Right kidney (tissue), 1 donor: ENCODE measurements around the gene PCSK7.
"Not testable (repeated sequence)": the region's sequence is repeated elsewhere in the genome, so short reads cannot be mapped to it uniquely, and the experiment has no call there.

ENCODE experiments used
- DNase-seq: peaks from one replicate; pipeline ENCODE4 v3.0.0-alpha.2; 2016

PCSK7 gene

DNA sequence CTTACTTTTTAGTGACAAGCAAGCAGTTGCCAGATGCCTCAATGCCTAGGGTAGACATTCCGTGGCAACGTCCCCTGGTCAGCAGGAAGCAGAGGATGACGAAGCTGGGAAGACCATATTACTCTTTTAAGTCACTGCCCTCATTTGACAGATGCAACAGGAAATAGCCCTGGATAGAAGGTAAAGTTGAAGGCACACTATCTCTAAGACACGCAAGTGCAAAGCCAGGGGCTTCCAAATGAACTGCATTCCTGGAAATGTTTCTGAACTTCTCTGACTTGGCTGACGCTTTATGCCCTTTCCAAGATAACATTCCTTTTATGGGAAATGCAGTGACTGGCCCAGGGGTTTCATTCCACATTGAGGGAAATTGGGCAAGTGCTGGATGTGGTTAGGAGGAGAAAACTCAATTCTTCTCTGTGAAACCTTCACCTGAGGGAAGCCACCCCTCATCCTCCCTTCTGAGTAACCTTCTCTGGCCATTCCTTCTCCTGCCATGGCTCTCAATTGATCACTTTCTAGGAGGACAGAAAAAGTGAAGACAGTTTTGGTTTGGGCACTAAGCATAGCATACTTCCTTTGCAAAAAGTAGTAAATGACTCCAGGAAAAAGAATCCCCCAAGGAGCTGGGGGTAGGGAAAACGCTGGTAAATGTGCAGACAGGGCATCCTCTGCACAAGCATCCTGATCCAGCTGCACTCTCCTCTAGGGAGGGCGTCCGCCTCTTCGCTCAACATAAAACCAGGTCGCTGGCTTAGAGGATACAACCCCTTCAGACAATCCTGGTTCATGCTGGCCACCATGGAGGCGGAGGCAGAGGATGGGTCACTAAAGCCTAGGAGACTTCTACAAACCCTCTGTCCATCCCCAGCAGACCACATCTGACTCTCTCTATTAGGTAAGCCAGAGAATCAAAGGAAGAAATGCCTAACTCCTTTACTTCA, 14.5 kb downstream of the PCSK7 start:
- no peak for DNase-seq

DNA sequence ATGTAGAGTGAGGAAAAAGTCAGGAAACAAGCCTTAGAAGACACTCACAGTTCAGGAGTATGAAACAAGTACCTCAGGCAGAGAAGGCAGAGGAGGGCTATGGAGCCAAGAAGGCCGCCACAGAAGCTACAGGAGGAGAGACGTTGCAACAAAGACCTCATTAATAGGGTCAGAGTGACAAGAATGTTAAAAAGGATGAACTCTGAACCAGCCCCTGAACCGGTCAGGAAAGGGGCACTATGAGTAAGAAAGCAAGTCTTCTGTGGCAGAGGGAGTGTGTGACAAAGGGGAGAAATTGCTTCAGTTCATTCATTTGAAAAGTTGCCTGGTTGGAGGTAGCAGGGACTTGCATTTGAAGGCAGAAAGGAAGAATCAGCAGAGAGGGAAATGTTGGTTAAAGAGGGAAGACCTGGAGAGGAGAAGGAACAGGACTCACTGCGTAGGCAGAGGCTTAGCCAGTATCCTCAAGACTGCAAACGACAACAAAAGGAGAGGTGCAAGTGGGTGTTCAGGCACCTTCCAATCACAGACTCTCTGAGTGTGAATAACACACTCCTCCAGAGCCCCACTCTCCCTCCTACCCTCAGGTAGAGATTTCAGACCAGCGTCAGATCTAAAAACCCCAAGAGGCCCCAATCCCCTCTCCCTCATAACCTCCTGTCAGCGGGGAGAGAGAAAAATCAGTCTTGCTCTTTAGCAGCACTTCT, 17.3 kb downstream of the PCSK7 start:
- DNase-seq, result no peak

DNA sequence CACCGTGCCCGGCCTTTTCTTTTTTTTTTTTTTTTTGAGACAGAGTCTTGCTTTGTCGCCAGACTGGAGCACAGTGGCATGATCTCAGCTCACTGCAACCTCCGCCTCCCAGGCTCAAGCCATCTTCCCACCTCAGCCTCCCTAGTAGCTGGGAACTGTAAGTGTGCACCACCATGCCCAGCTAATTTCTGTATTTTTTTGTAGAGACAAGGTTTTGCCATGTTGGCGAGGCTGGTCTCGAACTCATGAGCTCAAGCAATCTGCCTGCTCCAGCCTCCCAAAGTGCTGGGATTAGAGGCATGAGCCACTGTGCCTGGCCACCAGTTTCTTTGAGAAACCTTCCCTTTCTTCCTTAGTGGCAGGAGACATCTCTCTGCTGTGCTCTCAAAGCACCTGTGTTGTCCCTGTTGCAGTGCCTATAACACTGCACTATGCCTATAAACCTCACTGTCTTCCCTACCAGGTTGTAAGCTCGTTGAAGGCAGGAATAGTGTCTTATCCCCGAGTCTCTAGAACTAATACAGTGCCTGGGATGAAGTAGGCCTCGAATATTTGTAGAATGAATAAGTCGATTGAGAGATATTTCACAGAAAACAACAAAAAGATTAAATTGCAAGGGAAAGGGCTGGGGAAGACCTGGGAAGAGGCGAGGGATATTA, 19.0 kb downstream of the PCSK7 start:
- no peak for DNase-seq

DNA sequence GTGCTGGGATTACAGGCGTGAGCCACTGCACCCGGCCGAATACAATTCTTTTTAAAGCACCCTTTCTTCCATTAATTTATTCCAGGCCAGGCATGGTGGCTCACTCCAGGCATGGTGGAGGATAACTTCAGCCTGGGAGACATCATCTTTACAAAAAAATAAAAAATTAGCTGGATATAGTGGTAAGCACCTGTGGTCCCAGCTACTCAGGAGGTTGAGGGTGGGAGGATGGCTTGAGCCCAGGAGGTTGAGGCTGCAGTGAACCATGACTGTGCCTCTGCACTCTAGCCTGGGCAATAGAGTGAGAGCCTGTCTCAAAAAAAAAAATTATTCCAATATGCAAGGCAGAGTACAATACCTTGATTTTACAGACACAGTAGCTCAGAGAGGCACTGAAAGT, 21.3 kb downstream of the PCSK7 start:
- DNase-seq, result no peak

DNA sequence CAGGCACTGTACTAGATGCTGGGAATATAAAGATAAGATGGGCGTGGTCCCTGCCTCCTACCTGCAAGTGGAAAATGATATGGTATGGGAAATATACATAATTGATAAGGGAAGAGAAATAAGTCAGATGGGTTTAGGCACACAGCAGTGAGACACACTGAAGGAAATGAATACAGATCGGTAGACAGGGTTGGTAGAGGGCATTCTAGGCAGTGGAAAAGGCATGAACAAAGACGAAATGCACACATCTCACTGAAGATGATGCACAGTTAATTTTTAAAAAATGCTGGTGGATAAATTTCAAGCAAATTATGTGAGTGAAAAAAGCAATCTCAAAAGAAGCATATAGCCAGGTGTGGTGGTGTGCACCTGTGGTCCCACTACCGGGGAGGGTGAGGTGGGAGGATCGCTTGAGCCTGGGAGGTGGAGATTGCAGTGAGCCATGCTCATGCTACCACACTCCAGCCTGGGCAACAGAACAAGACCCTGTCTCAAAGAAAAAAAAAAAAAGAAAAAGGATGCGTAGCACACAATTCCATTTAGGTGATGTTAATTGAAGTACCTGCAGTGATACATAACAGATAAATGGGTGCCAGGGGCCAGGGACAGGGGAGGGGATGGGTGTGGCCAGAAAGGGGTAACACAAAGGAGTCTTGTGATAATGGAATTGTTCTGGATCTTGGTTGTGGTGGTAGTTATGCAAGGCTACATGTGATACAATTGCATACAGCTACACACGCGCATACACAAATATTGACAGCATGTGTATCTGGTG, 22.3 kb downstream of the PCSK7 start:
- DNase-seq, result not testable (repeated sequence)

DNA sequence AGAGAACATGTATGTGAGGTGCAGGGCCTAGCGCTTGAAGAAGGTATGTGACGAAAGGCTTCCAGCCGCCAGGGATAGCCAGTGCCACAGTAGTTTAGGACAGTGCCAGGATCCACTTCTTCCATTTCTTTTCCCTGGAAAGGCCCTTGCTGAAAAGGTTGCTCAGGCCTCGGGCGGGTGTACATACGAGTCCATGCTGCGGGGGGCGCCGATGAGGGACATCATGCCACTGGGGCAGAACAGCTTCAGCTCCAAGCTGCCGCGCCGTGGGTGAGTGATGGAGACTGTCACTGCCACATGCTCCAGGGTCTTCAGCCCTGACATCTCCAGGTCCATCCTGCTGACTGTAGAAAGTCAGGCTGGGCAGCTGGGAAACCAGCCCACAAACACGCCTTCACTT, 23.2 kb downstream of the PCSK7 start:
- not testable (repeated sequence) for DNase-seq

DNA sequence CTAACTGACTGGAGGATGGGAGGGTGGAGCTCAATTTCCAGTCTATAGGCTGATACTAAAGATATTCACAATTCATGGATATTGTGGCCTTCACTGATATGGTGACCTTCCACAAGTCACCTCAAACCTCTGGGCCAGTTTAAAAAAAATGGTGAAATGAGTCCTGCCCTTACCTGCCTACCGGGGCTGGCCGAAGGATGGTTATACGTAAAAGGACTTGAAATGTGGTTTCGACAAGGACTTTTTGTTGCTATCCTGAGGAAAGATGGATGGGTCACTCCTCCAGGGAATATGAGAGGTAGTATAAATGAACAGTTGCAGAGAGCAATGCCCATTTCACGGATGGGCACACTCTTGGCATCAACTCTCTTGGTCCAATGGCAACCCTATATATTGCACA, 24.4 kb downstream of the PCSK7 start:
- not testable (repeated sequence) for DNase-seq

DNA sequence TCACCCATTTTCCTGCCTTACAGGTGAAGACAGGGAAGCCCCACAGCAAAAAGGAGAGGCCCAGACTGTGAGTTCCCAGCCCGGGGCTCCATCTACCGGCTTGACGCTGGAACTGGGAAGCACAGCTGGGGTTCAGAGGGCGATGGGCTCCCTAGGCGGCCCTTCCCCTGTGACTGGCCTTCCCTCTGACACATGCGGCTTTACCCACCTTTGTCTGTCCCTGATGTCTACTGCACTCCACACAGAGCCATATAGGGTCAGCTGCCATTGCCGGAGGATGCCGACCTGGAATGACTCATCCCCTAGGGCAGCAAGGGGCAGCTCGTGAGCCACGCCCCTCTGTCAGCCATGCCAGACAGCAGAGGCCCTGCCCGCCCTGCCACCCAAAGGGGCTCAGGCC, 25.0 kb downstream of the PCSK7 start:
- DNase-seq, result not testable (repeated sequence)

DNA sequence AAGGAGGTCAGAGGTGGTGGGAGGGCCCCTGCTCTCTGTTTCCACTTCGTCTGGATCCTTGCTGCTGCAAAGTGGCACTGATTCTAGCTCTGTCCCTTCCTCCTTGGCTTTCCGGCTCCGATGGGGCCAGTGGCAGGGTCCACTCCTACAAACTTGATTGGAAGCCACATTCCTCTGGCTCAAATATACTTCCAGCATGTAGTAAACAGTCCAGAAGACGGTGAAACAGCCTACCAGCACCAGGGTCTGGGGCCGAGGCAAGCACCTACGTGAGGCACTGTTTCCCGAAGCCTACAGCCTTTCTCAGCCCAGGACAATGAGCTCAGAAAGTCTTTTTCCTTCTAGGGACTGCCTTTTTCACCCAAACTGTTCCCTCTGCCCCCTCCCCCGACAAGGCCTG, 25.8 kb downstream of the PCSK7 start:
- DNase-seq, result not testable (repeated sequence)

DNA sequence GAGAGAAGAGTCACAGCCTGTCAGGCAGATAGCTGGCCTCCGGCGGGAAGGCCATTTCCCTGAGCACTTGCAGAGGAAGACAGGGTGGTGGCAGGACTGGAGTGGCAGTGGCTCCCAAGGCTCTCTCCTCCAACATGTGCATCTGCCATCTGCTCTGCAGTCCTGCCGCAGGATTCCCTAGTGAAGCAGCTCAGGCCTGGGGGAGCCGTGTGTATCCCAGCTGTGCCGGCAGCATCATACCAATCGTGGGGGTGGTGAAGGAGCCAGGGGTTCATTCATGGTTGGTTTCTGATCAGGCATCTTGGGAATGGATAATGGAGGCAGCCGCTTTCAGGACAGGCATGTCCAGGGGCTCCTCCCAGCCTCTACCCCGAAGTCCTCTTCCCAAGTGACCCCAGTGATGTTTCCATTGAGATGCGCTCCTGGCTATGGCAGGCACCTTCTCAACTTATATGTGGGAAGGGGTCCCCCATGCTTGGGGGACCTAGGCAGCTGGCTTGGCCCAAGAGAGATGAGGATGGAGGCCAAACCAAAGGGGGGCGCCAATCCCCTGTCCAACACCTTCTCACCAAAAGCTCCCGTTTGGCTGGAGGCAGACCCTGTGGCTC, 26.6 kb downstream of the PCSK7 start:
- DNase-seq, result no peak

DNA sequence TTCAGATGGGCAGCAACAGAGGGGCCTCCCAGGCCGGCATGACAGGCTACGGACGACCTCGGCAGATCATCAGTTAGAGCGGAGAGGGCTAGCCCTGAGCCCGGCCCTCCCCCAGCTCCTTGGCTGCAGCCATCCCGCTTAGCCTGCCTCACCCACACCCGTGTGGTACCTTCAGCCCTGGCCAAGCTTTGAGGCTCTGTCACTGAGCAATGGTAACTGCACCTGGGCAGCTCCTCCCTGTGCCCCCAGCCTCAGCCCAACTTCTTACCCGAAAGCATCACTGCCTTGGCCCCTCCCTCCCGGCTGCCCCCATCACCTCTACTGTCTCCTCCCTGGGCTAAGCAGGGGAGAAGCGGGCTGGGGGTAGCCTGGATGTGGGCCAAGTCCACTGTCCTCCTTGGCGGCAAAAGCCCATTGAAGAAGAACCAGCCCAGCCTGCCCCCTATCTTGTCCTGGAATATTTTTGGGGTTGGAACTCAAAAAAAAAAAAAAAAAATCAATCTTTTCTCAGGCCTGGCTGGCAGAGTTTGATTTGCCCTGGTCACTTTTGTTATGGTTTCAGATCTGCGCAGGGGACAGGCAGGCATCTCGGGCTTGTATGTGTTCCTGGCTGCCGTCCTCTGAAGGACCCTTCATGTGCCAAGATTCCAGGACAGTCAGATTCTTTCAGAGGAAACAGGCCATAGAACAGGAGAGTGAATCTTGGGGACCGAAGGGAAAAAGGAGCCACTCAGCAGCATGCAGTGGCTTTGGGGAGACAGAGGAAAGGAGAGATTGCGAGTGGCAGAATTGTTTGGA, 27.4 kb downstream of the PCSK7 start:
- DNase-seq, result no peak

DNA sequence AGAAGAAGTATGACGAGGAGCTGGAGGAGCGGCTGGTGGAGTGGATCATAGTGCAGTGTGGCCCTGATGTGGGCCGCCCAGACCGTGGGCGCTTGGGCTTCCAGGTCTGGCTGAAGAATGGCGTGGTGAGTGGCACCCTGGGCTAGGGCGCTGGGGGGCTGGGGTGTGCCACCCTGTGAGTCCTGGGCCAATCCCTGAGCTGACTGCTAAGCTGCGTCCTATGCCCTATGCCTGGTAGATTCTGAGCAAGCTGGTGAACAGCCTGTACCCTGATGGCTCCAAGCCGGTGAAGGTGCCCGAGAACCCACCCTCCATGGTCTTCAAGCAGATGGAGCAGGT, 28.8 kb downstream of the PCSK7 start:
- DNase-seq, result no peak

DNA sequence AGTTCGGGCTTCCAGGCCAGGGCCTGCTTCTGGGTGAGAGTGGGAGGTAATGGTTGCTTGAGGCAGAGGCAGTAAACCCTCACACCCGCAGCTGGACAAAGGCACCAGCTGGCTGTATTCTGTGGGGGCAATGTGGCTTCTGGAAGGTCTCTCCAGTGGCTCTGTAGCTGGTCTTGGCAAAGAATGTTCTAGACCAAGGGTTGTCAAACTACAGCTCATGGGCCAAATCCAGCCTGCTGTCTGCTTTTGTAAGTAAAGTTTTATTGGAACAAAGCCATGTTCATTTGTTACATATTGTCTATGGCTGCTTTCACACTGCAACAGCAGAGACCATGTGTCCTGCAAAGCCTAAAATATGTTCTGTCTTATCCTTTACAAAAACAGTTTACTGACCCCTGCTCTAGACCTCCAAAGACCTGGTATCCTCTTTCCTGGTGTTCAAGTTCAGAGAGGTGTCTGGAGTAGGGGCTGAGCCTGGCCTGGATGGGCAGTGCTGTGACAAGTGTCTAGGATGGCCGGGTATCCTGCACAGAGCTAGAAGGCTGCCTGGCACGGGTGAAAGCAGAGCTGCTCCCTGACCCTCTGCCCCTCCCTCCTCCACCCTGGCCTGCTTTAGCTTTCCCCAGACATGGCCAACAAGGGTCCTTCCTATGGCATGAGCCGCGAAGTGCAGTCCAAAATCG, 29.3 kb downstream of the PCSK7 start:
- DNase-seq, result no peak

DNA sequence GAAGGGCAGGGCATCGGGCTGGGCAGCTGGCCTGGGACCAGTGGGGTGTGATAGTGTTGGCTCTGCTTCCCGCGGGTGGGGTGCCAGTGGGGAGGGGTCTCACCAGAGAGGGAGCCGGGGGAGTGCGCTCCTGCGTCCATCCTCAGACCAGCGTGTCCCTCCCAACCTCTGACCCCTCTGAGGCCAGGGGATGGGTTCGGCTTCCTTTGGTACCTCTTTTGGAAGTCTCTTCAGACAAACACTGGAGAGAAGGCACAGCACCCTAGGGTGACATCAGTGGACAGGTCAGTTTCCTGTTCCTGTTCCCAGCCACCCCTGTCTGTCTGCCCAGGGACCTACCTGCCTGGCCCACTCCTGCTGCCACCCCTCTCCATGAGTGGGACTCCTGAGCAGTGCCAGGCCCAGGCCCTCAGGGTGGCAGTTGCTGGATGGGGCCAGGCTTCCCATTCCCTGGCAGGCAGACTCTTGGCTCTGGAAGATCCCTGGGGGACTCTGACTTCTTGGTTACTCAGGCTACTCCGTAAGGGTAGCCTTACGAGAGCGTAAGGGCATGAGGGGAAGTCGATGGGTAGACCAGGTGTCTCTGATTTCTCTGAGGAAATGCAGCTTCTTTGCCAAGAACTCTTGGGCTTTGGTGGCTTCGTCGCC, 30.1 kb downstream of the PCSK7 start:
- no peak for DNase-seq

DNA sequence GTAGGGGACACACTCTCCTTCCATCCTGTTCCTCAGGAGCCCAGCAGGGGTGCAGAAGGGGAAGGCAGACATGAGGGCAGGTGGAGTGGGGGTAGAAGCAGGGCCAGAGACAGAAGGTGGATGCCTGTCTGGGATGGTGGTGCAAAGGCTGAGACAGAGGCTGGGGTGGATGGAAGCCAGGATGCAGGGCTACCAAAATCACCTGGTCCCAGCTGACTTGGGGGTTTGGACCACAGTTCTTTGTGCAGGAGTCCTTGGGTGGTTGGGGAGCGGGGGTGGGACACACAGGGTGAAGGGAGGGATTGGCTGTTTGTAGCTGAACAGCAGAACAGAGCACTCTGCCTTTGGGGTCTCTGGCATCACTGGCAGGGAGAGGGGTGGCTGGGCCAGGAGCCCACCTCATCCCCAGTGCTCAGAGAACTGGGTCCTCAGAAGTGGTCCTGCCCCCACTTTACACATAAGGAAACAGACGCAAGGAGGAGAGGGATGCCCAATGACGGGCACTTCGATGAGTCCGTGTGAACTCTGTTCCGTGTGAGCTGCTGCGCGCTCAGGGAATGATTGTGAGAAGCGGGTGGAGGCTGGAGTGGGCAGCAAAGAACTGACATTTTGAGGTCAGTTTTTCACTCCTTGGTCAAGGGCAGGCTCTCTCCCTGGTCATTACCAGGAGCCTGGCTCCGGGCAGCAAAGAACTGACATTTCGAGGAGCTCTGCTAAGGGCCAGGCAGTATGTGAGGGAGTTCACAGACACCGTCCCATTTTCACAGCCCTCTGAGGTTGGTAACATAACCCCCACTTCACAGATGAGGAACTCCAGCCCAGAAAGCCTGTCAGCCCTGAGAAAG, 30.8 kb downstream of the PCSK7 start:
- peak; percentile 24 for DNase-seq

DNA sequence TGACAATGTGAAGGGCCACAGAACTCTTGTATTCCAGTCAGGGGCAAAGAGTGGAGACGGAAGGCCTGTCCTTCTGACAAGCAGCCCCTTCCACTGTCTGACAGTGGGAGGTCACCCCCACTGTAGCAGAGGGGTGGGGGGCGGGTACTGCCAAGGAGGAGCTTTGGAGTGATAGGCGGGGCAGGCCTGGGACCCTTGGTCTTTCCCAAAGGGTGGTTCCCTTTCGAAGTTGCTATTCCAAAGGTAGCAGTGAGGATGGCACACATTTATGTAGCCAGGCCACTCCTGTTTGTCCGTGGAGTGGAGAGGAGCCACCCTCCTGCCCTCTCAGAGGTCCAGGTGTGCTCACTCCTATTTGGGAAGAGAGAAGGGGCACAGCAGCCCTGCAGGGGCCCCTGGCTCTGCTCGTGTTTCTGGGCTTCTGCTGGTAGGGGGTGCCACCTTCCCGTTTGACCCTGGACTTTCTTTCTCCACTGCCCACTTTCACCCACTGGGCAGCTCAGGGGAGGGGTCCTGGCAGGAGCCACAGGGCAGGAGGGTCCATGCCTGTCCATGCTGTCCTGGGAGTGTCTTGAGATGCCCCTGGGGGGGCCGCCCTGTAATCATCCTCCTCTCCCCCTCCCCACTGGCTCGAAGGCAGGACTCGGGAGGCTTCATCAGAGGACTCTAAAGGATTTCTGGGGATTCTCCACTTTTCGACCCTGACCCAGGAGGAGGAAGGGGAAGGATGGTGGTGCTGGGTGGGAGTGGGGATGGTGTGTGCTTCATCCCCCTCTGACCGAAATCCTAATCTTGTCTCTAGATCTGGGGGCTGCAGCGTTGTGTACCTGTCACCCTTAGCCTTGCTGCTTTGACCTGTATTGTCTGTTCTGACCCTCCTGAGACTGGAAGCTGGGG, 31.7 kb downstream of the PCSK7 start:
- DNase-seq, result no peak

DNA sequence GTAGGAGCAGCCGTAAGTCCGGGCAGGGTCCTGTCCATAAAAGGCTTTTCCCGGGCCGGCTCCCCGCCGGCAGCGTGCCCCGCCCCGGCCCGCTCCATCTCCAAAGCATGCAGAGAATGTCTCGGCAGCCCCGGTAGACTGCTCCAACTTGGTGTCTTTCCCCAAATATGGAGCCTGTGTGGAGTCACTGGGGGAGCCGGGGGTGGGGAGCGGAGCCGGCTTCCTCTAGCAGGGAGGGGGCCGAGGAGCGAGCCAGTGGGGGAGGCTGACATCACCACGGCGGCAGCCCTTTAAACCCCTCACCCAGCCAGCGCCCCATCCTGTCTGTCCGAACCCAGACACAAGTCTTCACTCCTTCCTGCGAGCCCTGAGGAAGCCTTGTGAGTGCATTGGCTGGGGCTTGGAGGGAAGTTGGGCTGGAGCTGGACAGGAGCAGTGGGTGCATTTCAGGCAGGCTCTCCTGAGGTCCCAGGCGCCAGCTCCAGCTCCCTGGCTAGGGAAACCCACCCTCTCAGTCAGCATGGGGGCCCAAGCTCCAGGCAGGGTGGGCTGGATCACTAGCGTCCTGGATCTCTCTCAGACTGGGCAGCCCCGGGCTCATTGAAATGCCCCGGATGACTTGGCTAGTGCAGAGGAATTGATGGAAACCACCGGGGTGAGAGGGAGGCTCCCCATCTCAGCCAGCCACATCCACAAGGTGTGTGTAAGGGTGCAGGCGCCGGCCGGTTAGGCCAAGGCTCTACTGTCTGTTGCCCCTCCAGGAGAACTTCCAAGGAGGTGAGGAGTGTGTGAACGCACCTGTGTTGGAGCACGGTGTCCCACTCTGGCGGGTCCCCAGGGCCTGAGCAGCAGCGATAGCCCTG, 32.6 kb downstream of the PCSK7 start, which contains the start of gene TAGLN:
TAGLN (plus strand) TSS at position 318 of the 863 bp plus-strand sequence. CDS start 3,644 bp downstream, outside the sequence.
- DNase-seq, result peak; percentile 56
